Breast epithelium (tissue), 4 donors: Measurements from ENCODE around the gene PCAT6. TPM values are rescaled to one million over a fixed set of nuclear protein-coding genes. Genes with fewer than 3 reads are reported as not detected.
A peak's percentile ranks its signal among the peaks of the same experiment; 100 is the strongest.

Experiments
- DNase-seq, 2 donors: peaks; one replicate each; pipeline ENCODE4 v3.0.0-alpha.2; 2019; ENCODE audit warnings: low spot score in 2 of 2
- H3K27ac ChIP-seq, 2 donors: fragments of 200-600 bp; sonication (generic) in 1 of 2; one replicate each; pipeline ENCODE4 v1.5.1; 2016 to 2019; ENCODE audit warnings: mild to moderate bottlenecking in 1 of 2
- H3K27me3 ChIP-seq, 2 donors: fragments of 200-600 bp; sonication (generic) in 1 of 2; one replicate each; pipeline versions ENCODE4 v1.5.1 to v1.6.0; 2017 to 2019; ENCODE audit warnings: control low read depth in 1 of 2, mild to moderate bottlenecking in 1 of 2
- H3K36me3 ChIP-seq: fragments of 200-600 bp; one replicate; pipeline ENCODE4 v1.5.1; 2019
- H3K4me1 ChIP-seq, 2 donors: fragments of 200-600 bp; sonication (generic); one replicate each; pipeline ENCODE4 v1.5.1; 2016 to 2019; ENCODE audit warnings: control low read depth in 1 of 2
- H3K4me3 ChIP-seq, 3 donors: fragments of 200-600 bp; sonication (generic); 1 replicate in 2 of 3; 2 replicates in 1 of 3; pipeline ENCODE4 v1.5.1; 2016 to 2019; ENCODE audit warnings: mild to moderate bottlenecking in 3 of 3, moderate library complexity in 2 of 3
- H3K9me3 ChIP-seq, 2 donors: fragments of 200-600 bp; sonication (generic) in 1 of 2; one replicate each; pipeline ENCODE4 v1.5.1; 2016 to 2019; ENCODE audit warnings: control low read depth in 1 of 2
- CTCF ChIP-seq, 3 donors: fragments of 450-650 bp; IDR thresholded peaks; one replicate each; pipeline ENCODE4 v1.5.1; 2016 to 2017; ENCODE audit warnings: antibody characterized with exemption in 3 of 3, mild to moderate bottlenecking in 3 of 3, moderate library complexity in 3 of 3
- POLR2A ChIP-seq: fragments of 450-650 bp; IDR thresholded peaks from one replicate; pipeline ENCODE4 v1.6.1; 2016; ENCODE audit warnings: antibody characterized with exemption, mild to moderate bottlenecking, moderate library complexity
- POLR2AphosphoS5 ChIP-seq, 3 donors: sonication (generic); formaldehyde crosslinking; IDR thresholded peaks; one replicate each; pipeline ENCODE4 v1.6.1; 2017; ENCODE audit warnings: antibody characterized with exemption in 3 of 3
- intact Hi-C: fragments of 100-400 bp; cut with DNase I; formaldehyde crosslinking; loops from one replicate; pipeline ENCODE4 v1.15.1; 2023; ENCODE audit warnings: low total_unique reads
- total RNA-seq, 3 donors: library from RNA; depleted of rRNA; stranded (reverse); fragments of >200 nt; gene quantifications; one replicate each; pipeline ENCODE4 v1.1.0, GENCODE V29; 2016

The PCAT6 gene
- total RNA-seq, 3 donors from 2014 or later = 1.8 TPM; not detected in 2

- Histone ChIP-seq H3K27ac (no peak overlapping the region), H3K27me3 (no peaks in the 10 kb centered on the region), H3K9me3 (no peaks in the 10 kb centered on the region), H3K4me3 (no peak overlapping the region), H3K36me3 (no peaks in the 10 kb centered on the region), H3K4me1 (no peaks in the 10 kb centered on the region)
- intact Hi-C loops = no loop called here
- DNase-seq = no peak
- TF ChIP-seq POLR2A = no peak
- TF ChIP-seq CTCF (IDR thresholded peaks at IDR 0.05) = no peak
- TF ChIP-seq POLR2AphosphoS5 (IDR thresholded peaks at IDR 0.05) = no peak
Observed at GRCh38 chr1:202856014-202856413, 45.3 kb downstream of the PCAT6 start.

- no peaks in the 10 kb centered on the region for H3K27me3 ChIP-seq
- intact Hi-C loops = no loop called here
- TF ChIP-seq POLR2A (no peak), CTCF (IDR thresholded peaks at IDR 0.05) (no peak), POLR2AphosphoS5 (IDR thresholded peaks at IDR 0.05) (no peak)
- H3K36me3 ChIP-seq = no peaks in the 10 kb centered on the region
- no peak for DNase-seq
- peak overlapping the region in 1 of 2 donors; percentile 75 for H3K27ac ChIP-seq
- no peak overlapping the region for H3K4me3 ChIP-seq
- no peaks in the 10 kb centered on the region for H3K9me3 ChIP-seq
- no peaks in the 10 kb centered on the region for H3K4me1 ChIP-seq
Observed at GRCh38 chr1:202857136-202857610, 46.4 kb downstream of the PCAT6 start.

DNA sequence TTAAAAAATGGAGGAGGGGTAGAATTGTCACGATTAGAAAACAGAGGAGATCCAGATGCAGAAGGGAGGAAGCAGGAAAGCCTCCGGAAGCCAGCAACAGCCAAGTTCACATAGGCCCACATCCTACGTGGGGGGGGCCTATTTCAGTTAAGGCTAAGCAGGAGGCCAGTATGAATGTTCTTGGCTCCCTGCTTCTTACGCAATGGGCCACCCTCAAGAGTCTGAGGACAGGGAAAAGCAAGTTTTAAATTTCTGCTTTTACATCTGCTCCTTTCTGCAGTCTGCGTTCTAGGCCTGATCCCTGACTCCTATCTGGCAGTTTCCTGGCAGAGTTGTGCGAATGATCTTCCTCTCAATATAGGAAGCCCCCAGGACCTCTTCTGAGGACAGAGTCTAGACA, 47.6 kb downstream of the PCAT6 start:
- Histone ChIP-seq H3K36me3 (no peaks in the 10 kb centered on the region), H3K4me3 (no peak overlapping the region), H3K4me1 (no peaks in the 10 kb centered on the region), H3K9me3 (no peaks in the 10 kb centered on the region), H3K27ac (peak overlapping the region in 1 of 2 donors; percentile 86), H3K27me3 (no peaks in the 10 kb centered on the region)
- intact Hi-C loops = no loop called here
- DNase-seq = no peak
- TF ChIP-seq POLR2A = no peak
- peak in 1 of 3 donors; percentile 42 for TF ChIP-seq POLR2AphosphoS5 (IDR thresholded peaks at IDR 0.05)

DNA sequence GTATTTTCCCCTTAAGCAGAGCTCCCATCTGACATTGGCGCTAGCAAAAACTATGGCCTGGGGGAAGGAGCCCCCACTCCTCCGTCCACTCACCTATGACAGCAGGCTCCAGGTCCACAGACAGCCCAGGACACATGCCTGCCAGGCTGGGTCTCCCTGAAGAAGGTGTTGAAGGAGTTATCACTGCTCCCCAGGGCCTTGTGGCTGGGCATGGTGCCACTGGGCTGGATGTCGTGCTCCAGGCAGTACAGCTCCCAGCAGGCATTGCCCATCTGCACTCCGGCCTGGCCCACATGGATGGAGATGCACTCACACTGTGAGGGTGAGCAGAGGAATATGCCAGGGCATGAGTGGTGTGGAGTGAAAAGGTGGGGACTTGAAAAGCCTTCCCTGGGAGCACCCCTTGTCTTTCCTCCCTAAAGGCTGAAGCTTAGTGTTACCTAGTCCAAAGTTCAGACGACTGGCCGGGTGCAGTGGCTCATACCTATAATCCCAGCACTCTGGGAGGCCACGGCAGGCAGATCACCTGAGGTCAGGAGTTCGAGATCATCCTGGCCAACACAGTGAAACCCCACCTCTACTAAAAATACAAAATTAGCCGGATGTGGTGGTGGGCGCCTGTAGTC, 48.1 kb downstream of the PCAT6 start:
- Histone ChIP-seq H3K4me3 (no peak overlapping the region), H3K9me3 (no peaks in the 10 kb centered on the region), H3K27ac (peak overlapping the region in 1 of 2 donors; percentile 86), H3K27me3 (no peaks in the 10 kb centered on the region), H3K4me1 (no peaks in the 10 kb centered on the region), H3K36me3 (no peaks in the 10 kb centered on the region)
- TF ChIP-seq POLR2AphosphoS5 (IDR thresholded peaks at IDR 0.05) (no peak), POLR2A (no peak), CTCF (IDR thresholded peaks at IDR 0.05) (no peak)
- no peak for DNase-seq
- intact Hi-C loops = no loop called here

DNA sequence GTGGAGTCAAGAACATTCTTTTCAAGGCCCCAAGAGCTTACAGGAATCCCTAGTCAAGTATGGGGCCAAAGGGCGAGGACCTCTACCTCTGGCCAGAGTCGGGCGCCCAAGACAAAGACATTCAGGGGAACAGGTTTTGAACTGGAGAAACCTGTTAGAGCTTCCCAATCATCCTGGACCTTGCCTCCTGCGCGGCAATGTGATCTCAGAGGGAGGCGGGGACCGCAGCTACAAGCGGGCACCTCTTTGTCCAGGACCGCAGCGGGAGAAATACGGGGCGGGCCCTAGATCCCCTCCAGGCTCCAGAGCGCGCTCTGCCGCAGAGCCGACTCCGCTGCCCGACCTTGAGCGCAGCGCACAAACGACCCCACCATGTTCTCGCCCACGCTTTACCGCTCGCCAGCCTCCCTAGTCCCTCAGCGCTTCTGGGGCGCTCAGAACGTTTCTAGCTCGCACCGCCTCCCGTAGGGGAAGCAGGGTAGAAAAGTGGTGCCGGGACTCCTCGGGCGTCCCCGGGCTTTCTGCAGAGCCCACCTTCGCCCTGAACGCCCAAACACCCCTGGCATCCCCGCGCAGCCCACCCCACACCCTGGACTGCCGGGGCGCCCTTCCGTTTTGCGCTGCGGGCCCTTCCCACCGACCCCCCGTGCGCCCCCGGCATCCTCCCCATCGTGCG, 50.1 kb downstream of the PCAT6 start:
- Histone ChIP-seq H3K4me3 (peak overlapping the region; percentile 62 to 89 (median 87)), H3K27me3 (no peaks in the 10 kb centered on the region), H3K9me3 (no peaks in the 10 kb centered on the region), H3K4me1 (no peaks in the 10 kb centered on the region), H3K27ac (peak overlapping the region; percentile 70 to 72), H3K36me3 (no peaks in the 10 kb centered on the region)
- intact Hi-C loops = no loop called here
- DNase-seq = peak; percentile 74 to 76
- TF ChIP-seq CTCF (IDR thresholded peaks at IDR 0.05) (no peak), POLR2A (no peak), POLR2AphosphoS5 (IDR thresholded peaks at IDR 0.05) (peak in 1 of 3 donors; percentile 33)

Other genes with a start within 250 kb of the PCAT6 start
- gene SYT2, start 100.5 kb upstream of the PCAT6 start, total RNA-seq = under 1 TPM; under 0.01 to 0.15 (median under 0.01) TPM
- gene KDM5B, start 2.5 kb upstream of the PCAT6 start, total RNA-seq = 100 to 1,000 TPM in 1 of 3 donors, 10 to 100 TPM in 2; 37.6 to 122 (median 87.5) TPM
- gene RABIF, start 78.2 kb downstream of the PCAT6 start, total RNA-seq = 1 to 10 TPM; 4.8 to 6.9 (median 5.6) TPM
- 10 to 100 TPM; 21.3 to 26.4 (median 25.5) TPM for gene KLHL12, start 116.3 kb downstream of the PCAT6 start, total RNA-seq
- 100 to 1,000 TPM in 1 of 3 donors, 10 to 100 TPM in 2; 87.2 to 143 (median 87.5) TPM for gene ADIPOR1, start 147.4 kb downstream of the PCAT6 start, total RNA-seq
- 10 to 100 TPM; 42.0 to 77.4 (median 53.8) TPM for gene CYB5R1, start 156.3 kb downstream of the PCAT6 start, total RNA-seq
- 100 to 1,000 TPM in 1 of 3 donors, 10 to 100 TPM in 2; 85.9 to 113 (median 94.1) TPM for gene TMEM183A, start 196.4 kb downstream of the PCAT6 start, total RNA-seq
- gene PPFIA4, start 215.5 kb downstream of the PCAT6 start, total RNA-seq = 1 to 10 TPM in 2 of 3 donors, under 1 TPM in 1; 0.80 to 5.6 (median 2.9) TPM